B cell (primary cell): ENCODE data around the gene FXYD3. TPM values are rescaled to one million over a fixed set of nuclear protein-coding genes. Genes with fewer than 3 reads are reported as not detected.

Experiments used
- ATAC-seq: fragments of 200-7000 bp; cut with Tn5 transposase; one replicate; pipeline ENCODE4 v1.10.0; 2021; ENCODE audit warnings: low read depth, mild to moderate bottlenecking, moderate number of reproducible peaks, moderate library complexity
- CTCF ChIA-PET: fragments of 350-600 bp; sonication (Branson Sonifier 250); formaldehyde crosslinking; loops from one replicate; lab custom pipeline; 2021; ENCODE audit warnings: antibody characterized with exemption, inconsistent platforms; lab: Charles Lee
- POLR2A ChIA-PET: fragments of 350-600 bp; sonication (Branson Sonifier 250); formaldehyde crosslinking; loops from one replicate; lab custom pipeline; 2021; ENCODE audit warnings: antibody characterized with exemption; lab: Charles Lee
- DNase-seq: peaks from one replicate; pipeline ENCODE4 v3.0.0; 2013
- H2AFZ ChIP-seq: 2 replicates; pipeline ENCODE4 v1.6.1; 2012; ENCODE audit warnings: mild to moderate bottlenecking, low read depth, low read length; ENCODE audit not compliant: insufficient read depth, poor library complexity, severe bottlenecking
- H3K27ac ChIP-seq, 2 donors: 1 replicate in 1 of 2; 2 replicates in 1 of 2; pipeline ENCODE4 v1.5.1; 2012 to 2013; ENCODE audit warnings: low read length in 2 of 2, mild to moderate bottlenecking in 2 of 2, moderate library complexity in 1 of 2
- H3K27me3 ChIP-seq, 4 experiments: fragments of 200-600 bp in 1 of 4; sonication (generic) in 1 of 4; replicated peaks in 1 of 4; 1 replicate in 2 of 4; 2 replicates in 2 of 4; pipeline versions ENCODE4 v1.6.1 to v1.7.0; 2013 to 2016; ENCODE audit warnings: low read length in 3 of 4, mild to moderate bottlenecking in 2 of 4, mixed read lengths in 1 of 4, moderate library complexity in 1 of 4; ENCODE audit not compliant: insufficient read depth in 4 of 4, control insufficient read depth in 3 of 4; ENCODE audit errors: control extremely low read depth in 1 of 4
- H3K36me3 ChIP-seq, 2 experiments: replicated peaks in 1 of 2; 1 replicate in 1 of 2; 2 replicates in 1 of 2; pipeline versions ENCODE4 v1.6.1 to v1.7.1; 2013; ENCODE audit warnings: low read length in 1 of 2; ENCODE audit not compliant: insufficient read depth in 2 of 2, control insufficient read depth in 1 of 2; ENCODE audit errors: control extremely low read depth in 1 of 2, extremely low read depth in 1 of 2
- H3K4me1 ChIP-seq, 2 donors: fragments of 200-600 bp in 1 of 2; sonication (generic) in 1 of 2; 1 replicate in 1 of 2; 2 replicates in 1 of 2; pipeline versions ENCODE4 v1.5.1 to v1.6.1; 2013 to 2017; ENCODE audit warnings: low read length in 2 of 2; ENCODE audit not compliant: control insufficient read depth in 2 of 2, insufficient read depth in 2 of 2
- H3K4me2 ChIP-seq: replicated peaks from 2 replicates; pipeline ENCODE3; 2012; ENCODE audit warnings: mild to moderate bottlenecking, low read depth, low read length; ENCODE audit not compliant: poor library complexity, severe bottlenecking
- H3K4me3 ChIP-seq, 5 experiments: fragments of 200-600 bp in 1 of 5; sonication (generic) in 1 of 5; 1 replicate in 3 of 5; 2 replicates in 2 of 5; pipeline versions ENCODE4 v1.5.1 to v1.7.0; 2011 to 2016; ENCODE audit warnings: low read length in 4 of 5, mild to moderate bottlenecking in 4 of 5, low read depth in 2 of 5, control low read depth in 1 of 5, moderate library complexity in 1 of 5; ENCODE audit not compliant: insufficient read depth in 1 of 5; ENCODE audit errors: control extremely low read depth in 1 of 5, extremely low read depth in 1 of 5
- H3K79me2 ChIP-seq: fragments of 200-600 bp; sonication (generic); one replicate; pipeline ENCODE4 v1.6.0; 2016; ENCODE audit warnings: low read length; ENCODE audit not compliant: control insufficient read depth, insufficient read depth
- H3K9ac ChIP-seq: fragments of 200-600 bp; sonication (generic); 2 replicates; pipeline ENCODE4 v1.6.1; 2017; ENCODE audit warnings: mild to moderate bottlenecking, low read length, moderate library complexity
- H3K9me3 ChIP-seq, 3 donors: one replicate each; pipeline versions ENCODE4 v1.6.1 to v1.7.1; 2013; ENCODE audit warnings: low read length in 2 of 3; ENCODE audit not compliant: control insufficient read depth in 2 of 3, insufficient read depth in 1 of 3; ENCODE audit errors: control extremely low read depth in 1 of 3
- H4K20me1 ChIP-seq: 2 replicates; pipeline ENCODE4 v1.6.0; 2012; ENCODE audit warnings: mild to moderate bottlenecking, low read length; ENCODE audit not compliant: insufficient read depth, control insufficient read depth, poor library complexity, severe bottlenecking
- H3K27ac Mint-ChIP-seq: one replicate; pipeline ENCODE4 v1.8.0; 2021; ENCODE audit warnings: mixed read lengths
- H3K27me3 Mint-ChIP-seq: one replicate; pipeline ENCODE4 v1.8.0; 2021; ENCODE audit warnings: mixed read lengths
- H3K4me1 Mint-ChIP-seq: one replicate; pipeline ENCODE4 v1.8.0; 2021; ENCODE audit warnings: mixed read lengths
- H3K4me3 Mint-ChIP-seq: one replicate; pipeline ENCODE4 v1.8.0; 2021; ENCODE audit warnings: mixed read lengths
- H3K9me3 Mint-ChIP-seq: one replicate; pipeline ENCODE4 v1.8.0; 2022; ENCODE audit warnings: mixed read lengths; ENCODE audit not compliant: insufficient read depth
- CTCF ChIP-seq: fragments of 200-600 bp; IDR thresholded peaks from one replicate; pipeline ENCODE4 v1.8.0; 2022; ENCODE audit warnings: antibody characterized with exemption, mild to moderate bottlenecking
- EZH2 ChIP-seq: IDR thresholded peaks from 2 replicates; pipeline ENCODE4 v1.6.1; 2012; ENCODE audit warnings: borderline replicate concordance, low read depth, mild to moderate bottlenecking, moderate library complexity, low read length; ENCODE audit not compliant: insufficient read depth, poor library complexity, severe bottlenecking
- WGBS: methylation state at CpG from one replicate; pipeline ENCODE4 v1.1.5; 2013; ENCODE audit warnings: missing lambda C conversion rate; ENCODE audit not compliant: insufficient coverage; 5-methylcytosine and 5-hydroxymethylcytosine counted together
- intact Hi-C: fragments of 100-400 bp; cut with micrococcal nuclease; formaldehyde crosslinking; loops from one replicate; pipeline ENCODE4 v1.10.0; 2022
- polyA plus RNA-seq: library from polyadenylated mRNA; depleted of rRNA; stranded (reverse); fragments of >200 nt; gene quantifications from 2 replicates; pipeline ENCODE4 v1.2.3, GENCODE V29; 2012
- total RNA-seq, 2 donors: library from RNA; stranded (reverse); fragments of 120-200 nt in 1 of 2; gene quantifications; 1 replicate in 1 of 2; 2 replicates in 1 of 2; pipeline versions ENCODE4 v1.2.3 to v1.2.4, GENCODE V29; 2013 to 2022

FXYD3 gene
- total and polyA plus RNA-seq, 2 donors (not counting 1 experiment from before 2014, with no cell fraction given): not detected

GRCh38 chr19:35153701-35154524 is 38.3 kb downstream of the FXYD3 start:
- Mint-ChIP-seq H3K27me3 (no peaks in the 10 kb centered on the region), H3K4me3 (peak overlapping the region; percentile 100), H3K9me3 (no peaks in the 10 kb centered on the region), H3K27ac (peak overlapping the region; percentile 97), H3K4me1 (peaks cover 46% of the 10 kb centered on the region)
- Histone ChIP-seq H3K36me3 (peaks cover 8 to 24% of the 10 kb centered on the region in 2 experiments), H3K4me1 (peaks cover 20 to 25% of the 10 kb centered on the region in 2 donors), H3K4me3 (peak overlapping the region; percentile 51 to 93 (median 90)), H3K27me3 (peaks cover 0 to 3% (median 0%) of the 10 kb centered on the region in 4 experiments), H2AFZ (peak overlapping the region; percentile 90), H4K20me1 (peaks cover 33% of the 10 kb centered on the region), H3K79me2 (peaks cover 52% of the 10 kb centered on the region), H3K9me3 (no peaks in the 10 kb centered on the region), H3K4me2 (peak overlapping the region; percentile 100), H3K27ac (peak overlapping the region; percentile 43 to 85), H3K9ac (peak overlapping the region; percentile 77)
- TF ChIP-seq EZH2 (no peak), CTCF (peak; percentile 83)
- ChIA-PET POLR2A (interaction anchor here (0.6 to 2.3 kb wide), 15 partner anchors 9 to 112 kb away, joined by 3 to 18 read pairs (median 5); partner anchors contain the start of gene FXYD7), CTCF (interaction anchor here (0.6 to 6.6 kb wide), 28 partner anchors 9 to 341 kb away, joined by 3 to 77 read pairs (median 5); partner anchors contain the start of genes FXYD7, LGI4 and USF2)
- ATAC-seq (peak; percentile 68), DNase-seq (peak; percentile 78)
- intact Hi-C loops: loop anchor here (1.0 to 10.0 kb wide), 5 partner anchors 11 to 311 kb away; partner anchors contain the start of genes FXYD7 and LSR
- under 1% methylated on average over 30 of the region's 36 CpGs for WGBS
